Lung (tissue), 12 donors: ENCODE results near the gene ARIH2. TPM values are rescaled to one million over a fixed set of nuclear protein-coding genes. Genes with fewer than 3 reads are reported as not detected.

Source experiments
- ATAC-seq: fragments of 200-7000 bp; cut with Tn5 transposase; one replicate; pipeline ENCODE4 v1.9.1; 2020; ENCODE audit warnings: moderate number of reproducible peaks; ENCODE audit not compliant: insufficient read depth, low FRiP score
- DNase-seq, 3 donors: peaks; one replicate each; pipeline ENCODE4 v3.0.0-alpha.2; 2013 to 2017
- H3K27ac ChIP-seq, 2 donors: one replicate each; pipeline ENCODE4 v1.5.1; 2013; ENCODE audit warnings: mild to moderate bottlenecking in 2 of 2, moderate library complexity in 2 of 2, control low read depth in 1 of 2, inconsistent platforms in 1 of 2, low read depth in 1 of 2, low read length in 1 of 2
- H3K27me3 ChIP-seq, 3 donors: one replicate each; pipeline ENCODE4 v1.5.1; 2013; ENCODE audit warnings: low read length in 2 of 3; ENCODE audit not compliant: control insufficient read depth in 3 of 3, insufficient read depth in 3 of 3
- H3K36me3 ChIP-seq, 4 donors: one replicate each; pipeline ENCODE4 v1.5.1; 2013; ENCODE audit warnings: low read length in 4 of 4, mild to moderate bottlenecking in 1 of 4, moderate library complexity in 1 of 4; ENCODE audit not compliant: control insufficient read depth in 4 of 4, insufficient read depth in 4 of 4
- H3K4me1 ChIP-seq, 5 donors: one replicate each; pipeline ENCODE4 v1.5.1; 2013; ENCODE audit warnings: low read length in 5 of 5, mild to moderate bottlenecking in 2 of 5, moderate library complexity in 1 of 5; ENCODE audit not compliant: control insufficient read depth in 5 of 5, insufficient read depth in 5 of 5
- H3K4me3 ChIP-seq: one replicate; pipeline ENCODE4 v1.5.1; 2013; ENCODE audit warnings: mild to moderate bottlenecking, control low read depth, moderate library complexity
- H3K9ac ChIP-seq, 2 donors: one replicate each; pipeline ENCODE4 v1.5.1; 2013; ENCODE audit warnings: low read length in 2 of 2, control low read depth in 1 of 2; ENCODE audit not compliant: insufficient read depth in 1 of 2
- H3K9me3 ChIP-seq, 4 donors: one replicate each; pipeline ENCODE4 v1.5.1; 2013; ENCODE audit warnings: low read length in 3 of 4, mild to moderate bottlenecking in 1 of 4, moderate library complexity in 1 of 4; ENCODE audit not compliant: control insufficient read depth in 4 of 4, insufficient read depth in 3 of 4
- CTCF ChIP-seq: IDR thresholded peaks from 2 replicates; pipeline ENCODE4 v1.5.1; 2012; ENCODE audit warnings: mild to moderate bottlenecking; ENCODE audit errors: control extremely low read depth, extremely low read depth
- WGBS, 2 donors: extraction: QIAGEN DNeasy Blood & Tissue Kit; methylation state at CpG; one replicate each; pipeline ENCODE4 v1.1.7; 2013; 5-methylcytosine and 5-hydroxymethylcytosine counted together
- polyA plus RNA-seq, 2 donors: library from polyadenylated mRNA; stranded (reverse); fragments of 200-250 nt; gene quantifications; one replicate each; pipeline ENCODE4 v1.2.1, GENCODE V29; 2013
- total RNA-seq, 2 donors: library from RNA; depleted of rRNA in 1 of 2; stranded (reverse); fragments of >200 nt in 1 of 2; gene quantifications; one replicate each; pipeline ENCODE4 v1.2.1, GENCODE V29; 2014 to 2021
- donor health status: control.
- donor health status: control.
- donor health status: Bipolar disorder and iron deficiency.
- donor health status: healthy.
- donor health status: DM: yes; HTN: yes; CAD: no.

Gene ARIH2
- total and polyA plus RNA-seq, 4 donors = 33.1 to 97.6 (median 65.6) TPM

- H3K4me1 ChIP-seq = peaks cover 0 to 3% (median 0%) of the 10 kb centered on the region in 5 donors
- no peak overlapping the region for H3K9ac ChIP-seq
- H3K36me3 ChIP-seq = peaks cover 0 to 19% (median 8%) of the 10 kb centered on the region in 4 donors
- no peak for ATAC-seq
- no peak for DNase-seq
- TF ChIP-seq CTCF = no peak
- no peak overlapping the region for H3K27ac ChIP-seq
- 97 to 99% methylated on average over 2 of the region's 2 CpGs for WGBS, 2 donors
- H3K9me3 ChIP-seq = no peaks in the 10 kb centered on the region
- no peaks in the 10 kb centered on the region for H3K27me3 ChIP-seq
- no peak overlapping the region for H3K4me3 ChIP-seq
Observed at GRCh38 chr3:48957006-48957705, 38.5 kb downstream of the ARIH2 start.

- 77 to 81% methylated on average over 4 of the region's 4 CpGs for WGBS, 2 donors
- H3K36me3 ChIP-seq = peaks cover 4 to 20% (median 6%) of the 10 kb centered on the region in 4 donors
- H3K4me3 ChIP-seq = no peak overlapping the region
- TF ChIP-seq CTCF = no peak
- no peak for DNase-seq
- H3K9ac ChIP-seq = no peak overlapping the region
- H3K9me3 ChIP-seq = no peaks in the 10 kb centered on the region
- H3K4me1 ChIP-seq = peaks cover 0 to 3% (median 0%) of the 10 kb centered on the region in 5 donors
- H3K27me3 ChIP-seq = no peaks in the 10 kb centered on the region
- ATAC-seq = no peak
- no peak overlapping the region for H3K27ac ChIP-seq
Observed at GRCh38 chr3:48960841-48961413, 42.3 kb downstream of the ARIH2 start.

- Histone ChIP-seq H3K4me1 (peaks cover 0 to 2% (median 0%) of the 10 kb centered on the region in 5 donors), H3K27me3 (no peaks in the 10 kb centered on the region), H3K9ac (no peak overlapping the region), H3K9me3 (no peaks in the 10 kb centered on the region), H3K36me3 (peaks cover 7 to 25% (median 12%) of the 10 kb centered on the region in 4 donors), H3K4me3 (no peak overlapping the region), H3K27ac (no peak overlapping the region)
- no peak for TF ChIP-seq CTCF
- ATAC-seq = no peak
- no peak for DNase-seq
- WGBS, 2 donors = 83 to 90% methylated on average over 2 of the region's 2 CpGs
Observed at GRCh38 chr3:48962340-48962739, 43.7 kb downstream of the ARIH2 start.
